ENCODE data around the gene ZDHHC13.
A peak's percentile ranks its signal among the peaks of the same experiment; 100 is the strongest.

The ZDHHC13 gene

GRCh38 chr11:19105011-19105410, 12.0 kb upstream of the ZDHHC13 start:
- Histone ChIP-seq H3K4me2 (ENCODE audit: low read length) (no peak overlapping the region), H3K4me1 (no peaks in the 10 kb centered on the region), H3K27ac (no peak overlapping the region)

GRCh38 chr11:19107125-19107524, 9.8 kb upstream of the ZDHHC13 start:
- no peaks in the 10 kb centered on the region for H3K9me3 ChIP-seq (ENCODE audit: control insufficient read depth, low read length)
- H2AFZ ChIP-seq, result no peak overlapping the region
- no peak overlapping the region for H3K9ac ChIP-seq
- H3K36me3 ChIP-seq (ENCODE audit: control insufficient read depth, insufficient read depth, low read length), result no peaks in the 10 kb centered on the region
- H3K27me3 ChIP-seq (ENCODE audit: control insufficient read depth, insufficient read depth, low read length), result no peaks in the 10 kb centered on the region
- H3K79me2 ChIP-seq, result no peaks in the 10 kb centered on the region
- no peak overlapping the region for H3K4me2 ChIP-seq (ENCODE audit: low read length)
- no peaks in the 10 kb centered on the region for H3K4me1 ChIP-seq
- H3K27ac ChIP-seq, result no peak overlapping the region
- no peak overlapping the region for H3K4me3 ChIP-seq (ENCODE audit: low read depth, low read length)
- no peak for TF ChIP-seq CTCF (IDR thresholded peaks at IDR 0.05)

More at GRCh38 chr11:19105011-19105410, 12.0 kb upstream of the ZDHHC13 start:
- Histone ChIP-seq H3K27me3 (ENCODE audit: control insufficient read depth, insufficient read depth, low read length) (no peaks in the 10 kb centered on the region), H3K79me2 (no peaks in the 10 kb centered on the region), H2AFZ (no peak overlapping the region), H3K4me3 (ENCODE audit: low read depth, low read length) (no peak overlapping the region), H3K36me3 (ENCODE audit: control insufficient read depth, insufficient read depth, low read length) (no peaks in the 10 kb centered on the region), H3K9me3 (ENCODE audit: control insufficient read depth, low read length) (no peaks in the 10 kb centered on the region), H3K9ac (no peak overlapping the region)
- no peak for TF ChIP-seq CTCF (IDR thresholded peaks at IDR 0.05)

GRCh38 chr11:19110295-19110694, 6.7 kb upstream of the ZDHHC13 start:
- Histone ChIP-seq H3K4me3 (ENCODE audit: low read depth, low read length) (no peak overlapping the region), H3K9me3 (ENCODE audit: control insufficient read depth, low read length) (no peaks in the 10 kb centered on the region), H3K79me2 (no peaks in the 10 kb centered on the region), H3K9ac (no peak overlapping the region), H3K27ac (no peak overlapping the region), H3K27me3 (ENCODE audit: control insufficient read depth, insufficient read depth, low read length) (no peaks in the 10 kb centered on the region), H3K36me3 (ENCODE audit: control insufficient read depth, insufficient read depth, low read length) (no peaks in the 10 kb centered on the region), H2AFZ (no peak overlapping the region), H3K4me2 (ENCODE audit: low read length) (no peak overlapping the region), H3K4me1 (no peaks in the 10 kb centered on the region)
- TF ChIP-seq CTCF (IDR thresholded peaks at IDR 0.05), result no peak

- Histone ChIP-seq H3K27ac (no peak overlapping the region), H3K9ac (no peak overlapping the region), H3K79me2 (no peaks in the 10 kb centered on the region), H2AFZ (no peak overlapping the region), H3K27me3 (ENCODE audit: control insufficient read depth, insufficient read depth, low read length) (no peaks in the 10 kb centered on the region), H3K4me2 (ENCODE audit: low read length) (no peak overlapping the region), H3K9me3 (ENCODE audit: control insufficient read depth, low read length) (no peaks in the 10 kb centered on the region), H3K36me3 (ENCODE audit: control insufficient read depth, insufficient read depth, low read length) (no peaks in the 10 kb centered on the region), H3K4me3 (ENCODE audit: low read depth, low read length) (no peak overlapping the region), H3K4me1 (no peaks in the 10 kb centered on the region)
- TF ChIP-seq CTCF (IDR thresholded peaks at IDR 0.05), result no peak
These were observed 5.2 kb upstream of the ZDHHC13 start for GRCh38 chr11:19111809-19112208.

GRCh38 chr11:19116276-19116970, 545 bp upstream of the ZDHHC13 start:
- H3K9ac ChIP-seq, result no peak overlapping the region
- no peak for TF ChIP-seq CTCF (IDR thresholded peaks at IDR 0.05)
- peak overlapping the region; percentile 66 for H3K4me2 ChIP-seq (ENCODE audit: low read length)
- H3K27me3 ChIP-seq (ENCODE audit: control insufficient read depth, insufficient read depth, low read length), result no peaks in the 10 kb centered on the region
- no peaks in the 10 kb centered on the region for H3K9me3 ChIP-seq (ENCODE audit: control insufficient read depth, low read length)
- H3K36me3 ChIP-seq (ENCODE audit: control insufficient read depth, insufficient read depth, low read length), result no peaks in the 10 kb centered on the region
- peak overlapping the region; percentile 73 for H3K4me3 ChIP-seq (ENCODE audit: low read depth, low read length)
- H3K4me1 ChIP-seq, result peaks cover 3% of the 10 kb centered on the region
- H3K27ac ChIP-seq, result peak overlapping the region; percentile 71
- H3K79me2 ChIP-seq, result peaks cover 2% of the 10 kb centered on the region
- H2AFZ ChIP-seq, result peak overlapping the region; percentile 85
